NB4 (cell line): ENCODE measurements around the gene P2RY2.

ENCODE experiments used
- MYC ChIP-seq: IDR thresholded peaks from 2 replicates; pipeline ENCODE4 v1.6.1; 2011; ENCODE audit warnings: low read depth, low read length
- POLR2A ChIP-seq: IDR thresholded peaks from 2 replicates; pipeline ENCODE4 v1.6.1; 2011; ENCODE audit warnings: mild to moderate bottlenecking; ENCODE audit not compliant: insufficient read length; ENCODE audit errors: extremely low read depth
- TF ChIP-seq, protein P1 (sequence below): IDR thresholded peaks from one replicate; pipeline ENCODE4 v1.5.1; 2012; ENCODE audit warnings: low read depth, low read length

- TF ChIP-seq, protein P1, sequence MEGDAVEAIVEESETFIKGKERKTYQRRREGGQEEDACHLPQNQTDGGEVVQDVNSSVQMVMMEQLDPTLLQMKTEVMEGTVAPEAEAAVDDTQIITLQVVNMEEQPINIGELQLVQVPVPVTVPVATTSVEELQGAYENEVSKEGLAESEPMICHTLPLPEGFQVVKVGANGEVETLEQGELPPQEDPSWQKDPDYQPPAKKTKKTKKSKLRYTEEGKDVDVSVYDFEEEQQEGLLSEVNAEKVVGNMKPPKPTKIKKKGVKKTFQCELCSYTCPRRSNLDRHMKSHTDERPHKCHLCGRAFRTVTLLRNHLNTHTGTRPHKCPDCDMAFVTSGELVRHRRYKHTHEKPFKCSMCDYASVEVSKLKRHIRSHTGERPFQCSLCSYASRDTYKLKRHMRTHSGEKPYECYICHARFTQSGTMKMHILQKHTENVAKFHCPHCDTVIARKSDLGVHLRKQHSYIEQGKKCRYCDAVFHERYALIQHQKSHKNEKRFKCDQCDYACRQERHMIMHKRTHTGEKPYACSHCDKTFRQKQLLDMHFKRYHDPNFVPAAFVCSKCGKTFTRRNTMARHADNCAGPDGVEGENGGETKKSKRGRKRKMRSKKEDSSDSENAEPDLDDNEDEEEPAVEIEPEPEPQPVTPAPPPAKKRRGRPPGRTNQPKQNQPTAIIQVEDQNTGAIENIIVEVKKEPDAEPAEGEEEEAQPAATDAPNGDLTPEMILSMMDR: no peak
- TF ChIP-seq MYC (no peak), POLR2A (no peak)
Observed at GRCh38 chr11:73228268-73229134, 10.4 kb downstream of the P2RY2 start.
